Stimulated activated memory B cell treated with anti-CD40 and anti-IgM and Interleukin-4, amounts not matched to agents 10 μg/mL and 1 μg/mL and 100 μg/mL, for 72 hours (primary cell): ENCODE data around the gene CMC4.

ENCODE experiments used
- ATAC-seq: fragments of 150-1000 bp; cut with Tn5 transposase; 2 replicates; pipeline ENCODE4 v1.10.0; 2021
- H3K27ac Mint-ChIP-seq: one replicate; pipeline ENCODE4 v1.8.0; 2022; ENCODE audit warnings: mild to moderate bottlenecking, mixed read lengths
- H3K27me3 Mint-ChIP-seq: one replicate; pipeline ENCODE4 v1.8.0; 2022; ENCODE audit warnings: mixed read lengths
- H3K36me3 Mint-ChIP-seq: one replicate; pipeline ENCODE4 v1.8.0; 2022; ENCODE audit warnings: mixed read lengths
- H3K4me1 Mint-ChIP-seq: one replicate; pipeline ENCODE4 v1.8.0; 2022; ENCODE audit warnings: mixed read lengths
- H3K4me3 Mint-ChIP-seq: one replicate; pipeline ENCODE4 v1.8.0; 2022; ENCODE audit warnings: mild to moderate bottlenecking, moderate library complexity, mixed read lengths
- H3K9me3 Mint-ChIP-seq: one replicate; pipeline ENCODE4 v1.8.0; 2022; ENCODE audit warnings: mixed read lengths

Gene CMC4

GRCh38 chrX:155065035-155065734, 5.8 kb downstream of the CMC4 start:
- H3K27ac Mint-ChIP-seq: no peak overlapping the region
- no peak for ATAC-seq
- H3K9me3 Mint-ChIP-seq: no peaks in the 10 kb centered on the region
- no peaks in the 10 kb centered on the region for H3K36me3 Mint-ChIP-seq
- peaks cover 12% of the 10 kb centered on the region for H3K4me1 Mint-ChIP-seq
- no peak overlapping the region for H3K4me3 Mint-ChIP-seq
- no peaks in the 10 kb centered on the region for H3K27me3 Mint-ChIP-seq

DNA sequence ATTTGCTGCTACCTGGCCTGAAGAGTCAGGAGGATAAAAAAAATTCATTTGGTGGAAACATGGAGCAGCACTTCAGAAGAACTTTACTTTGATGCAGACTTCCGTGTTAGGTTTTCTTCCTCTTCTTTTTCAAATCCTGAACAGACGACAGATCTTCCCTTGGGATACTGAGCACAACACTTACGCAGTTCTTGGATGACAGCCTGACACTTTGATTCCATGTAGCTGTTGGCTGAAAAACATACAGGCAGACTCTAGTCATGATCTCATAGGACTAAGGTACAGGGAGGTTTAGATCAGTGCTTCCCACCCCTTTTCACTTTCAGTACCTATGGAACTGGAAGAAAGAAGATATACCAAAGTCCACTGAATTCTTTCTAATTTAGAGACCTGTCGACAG, 9.2 kb downstream of the CMC4 start:
- Mint-ChIP-seq H3K4me1 (no peaks in the 10 kb centered on the region), H3K27ac (no peak overlapping the region), H3K9me3 (no peaks in the 10 kb centered on the region), H3K36me3 (no peaks in the 10 kb centered on the region), H3K27me3 (no peaks in the 10 kb centered on the region), H3K4me3 (no peak overlapping the region)
- no peak for ATAC-seq

- ATAC-seq: no peak
- H3K27ac Mint-ChIP-seq: no peak overlapping the region
- H3K4me3 Mint-ChIP-seq: peak overlapping the region; percentile 51
- no peaks in the 10 kb centered on the region for H3K9me3 Mint-ChIP-seq
- H3K36me3 Mint-ChIP-seq: peaks cover 10% of the 10 kb centered on the region
- no peaks in the 10 kb centered on the region for H3K27me3 Mint-ChIP-seq
- H3K4me1 Mint-ChIP-seq: no peaks in the 10 kb centered on the region
Measured at GRCh38 chrX:155056877-155057792, 13.8 kb downstream of the CMC4 start.

- no peak overlapping the region for H3K4me3 Mint-ChIP-seq
- no peak for ATAC-seq
Measured at GRCh38 chrX:155056471-155056870, 14.5 kb downstream of the CMC4 start.

DNA sequence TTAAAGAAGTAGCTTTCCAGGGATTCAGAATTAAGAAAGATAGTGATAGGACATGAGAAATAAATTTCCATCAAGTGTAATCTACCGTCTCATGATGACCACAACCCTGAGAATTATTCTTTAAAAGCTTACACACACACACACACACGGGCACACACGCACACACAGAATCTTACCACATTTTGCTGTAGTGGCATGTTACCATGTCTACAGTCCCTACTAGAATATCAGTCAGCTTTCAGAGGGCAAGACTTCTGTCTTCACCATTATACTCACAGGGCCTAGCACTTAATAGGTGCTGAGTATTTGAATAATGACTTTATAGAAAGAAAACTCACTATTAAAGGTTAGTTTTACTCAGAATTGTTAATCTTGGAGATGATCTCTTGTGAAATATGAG, 15.4 kb downstream of the CMC4 start:
- Mint-ChIP-seq H3K4me1 (no peaks in the 10 kb centered on the region), H3K27ac (no peak overlapping the region), H3K4me3 (no peak overlapping the region), H3K36me3 (peaks cover 10% of the 10 kb centered on the region), H3K27me3 (no peaks in the 10 kb centered on the region), H3K9me3 (no peaks in the 10 kb centered on the region)
- no peak for ATAC-seq

More at GRCh38 chrX:155056471-155056870, 14.5 kb downstream of the CMC4 start:
- H3K27me3 Mint-ChIP-seq: no peaks in the 10 kb centered on the region
- H3K4me1 Mint-ChIP-seq: no peaks in the 10 kb centered on the region
- no peaks in the 10 kb centered on the region for H3K9me3 Mint-ChIP-seq
- H3K27ac Mint-ChIP-seq: no peak overlapping the region
- H3K36me3 Mint-ChIP-seq: peaks cover 10% of the 10 kb centered on the region

GRCh38 chrX:155054255-155054654, 16.7 kb downstream of the CMC4 start:
- H3K4me1 Mint-ChIP-seq: no peaks in the 10 kb centered on the region

DNA sequence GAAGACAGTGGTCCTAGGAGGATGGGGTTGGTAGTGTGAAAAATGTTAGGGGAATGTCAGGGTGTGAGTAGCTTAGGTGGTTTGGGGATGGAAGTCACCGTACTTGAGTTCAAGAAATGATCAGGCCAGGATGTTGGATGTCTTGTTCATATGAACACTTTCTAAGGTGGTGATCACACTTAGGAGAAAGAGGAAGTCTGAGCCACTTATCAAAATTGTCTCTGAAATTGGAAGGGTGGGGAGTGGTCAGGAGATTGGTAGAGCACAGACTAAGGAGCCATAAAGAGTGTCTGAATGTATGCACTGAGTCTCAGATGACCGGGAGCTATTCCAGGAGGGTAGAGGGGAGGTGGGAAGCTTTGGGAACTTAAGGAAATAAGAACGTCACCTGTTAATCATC, 17.3 kb downstream of the CMC4 start:
- no peak for ATAC-seq
- Mint-ChIP-seq H3K4me1 (no peaks in the 10 kb centered on the region), H3K27ac (peak overlapping the region; percentile 48)

More at GRCh38 chrX:155054255-155054654, 16.7 kb downstream of the CMC4 start:
- no peaks in the 10 kb centered on the region for H3K9me3 Mint-ChIP-seq
- peaks cover 10% of the 10 kb centered on the region for H3K36me3 Mint-ChIP-seq
- ATAC-seq: no peak
- no peaks in the 10 kb centered on the region for H3K27me3 Mint-ChIP-seq
- no peak overlapping the region for H3K27ac Mint-ChIP-seq
- H3K4me3 Mint-ChIP-seq: no peak overlapping the region

GRCh38 chrX:155052738-155053498, 18.0 kb downstream of the CMC4 start:
- H3K27ac Mint-ChIP-seq: peak overlapping the region; percentile 48
- no peak overlapping the region for H3K4me3 Mint-ChIP-seq

More for the DNA sequence above, 17.3 kb downstream of the CMC4 start:
- H3K36me3 Mint-ChIP-seq: peaks cover 10% of the 10 kb centered on the region
- no peak overlapping the region for H3K4me3 Mint-ChIP-seq
- H3K27me3 Mint-ChIP-seq: no peaks in the 10 kb centered on the region
- no peaks in the 10 kb centered on the region for H3K9me3 Mint-ChIP-seq

GRCh38 chrX:155048977-155049619, 21.8 kb downstream of the CMC4 start:
- no peak overlapping the region for H3K27ac Mint-ChIP-seq
- peaks cover 27% of the 10 kb centered on the region for H3K36me3 Mint-ChIP-seq
- ATAC-seq: no peak
- H3K9me3 Mint-ChIP-seq: no peaks in the 10 kb centered on the region
- H3K4me3 Mint-ChIP-seq: no peak overlapping the region
- peaks cover 4% of the 10 kb centered on the region for H3K4me1 Mint-ChIP-seq
- no peaks in the 10 kb centered on the region for H3K27me3 Mint-ChIP-seq

More at GRCh38 chrX:155052738-155053498, 18.0 kb downstream of the CMC4 start:
- no peaks in the 10 kb centered on the region for H3K9me3 Mint-ChIP-seq
- no peaks in the 10 kb centered on the region for H3K4me1 Mint-ChIP-seq
- H3K27me3 Mint-ChIP-seq: no peaks in the 10 kb centered on the region
- peaks cover 10% of the 10 kb centered on the region for H3K36me3 Mint-ChIP-seq
- no peak for ATAC-seq

DNA sequence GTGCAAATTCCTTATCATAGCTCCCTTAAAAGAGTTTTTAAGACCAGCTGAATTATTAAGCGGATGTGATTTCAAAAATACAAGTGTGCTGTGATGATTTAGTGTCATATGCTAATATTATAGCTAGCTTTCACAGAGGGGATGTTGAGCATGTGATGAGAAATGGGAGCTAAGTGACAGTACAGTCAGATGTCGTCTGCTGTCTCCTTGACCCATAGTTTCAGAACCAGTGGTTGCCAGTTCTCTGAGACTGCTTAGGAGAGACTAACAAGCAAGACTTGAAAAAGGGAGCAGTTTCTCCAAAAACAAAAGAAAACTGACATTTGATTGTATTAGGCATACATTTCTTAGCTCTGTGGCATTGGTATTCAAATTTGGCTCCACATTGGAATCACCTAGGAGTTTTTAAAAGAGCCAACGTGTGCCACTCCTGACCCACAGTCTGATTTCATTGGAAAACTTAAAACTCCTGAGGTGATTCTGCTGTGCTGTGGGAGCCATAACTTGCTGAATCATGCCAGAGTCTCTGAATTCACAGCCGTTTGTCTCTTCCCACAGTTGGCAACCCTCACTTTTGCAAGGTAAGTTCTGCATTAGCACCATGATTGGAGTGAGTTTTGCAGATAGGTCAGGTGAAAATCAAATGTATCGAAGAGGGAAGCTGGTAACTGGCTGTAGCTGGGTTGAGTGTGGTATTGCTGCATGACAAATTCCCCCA, 24.0 kb downstream of the CMC4 start:
- Mint-ChIP-seq H3K4me1 (peaks cover 6% of the 10 kb centered on the region), H3K27me3 (no peaks in the 10 kb centered on the region), H3K27ac (no peak overlapping the region), H3K9me3 (no peaks in the 10 kb centered on the region), H3K36me3 (peaks cover 19% of the 10 kb centered on the region), H3K4me3 (no peak overlapping the region)
- ATAC-seq: no peak

DNA sequence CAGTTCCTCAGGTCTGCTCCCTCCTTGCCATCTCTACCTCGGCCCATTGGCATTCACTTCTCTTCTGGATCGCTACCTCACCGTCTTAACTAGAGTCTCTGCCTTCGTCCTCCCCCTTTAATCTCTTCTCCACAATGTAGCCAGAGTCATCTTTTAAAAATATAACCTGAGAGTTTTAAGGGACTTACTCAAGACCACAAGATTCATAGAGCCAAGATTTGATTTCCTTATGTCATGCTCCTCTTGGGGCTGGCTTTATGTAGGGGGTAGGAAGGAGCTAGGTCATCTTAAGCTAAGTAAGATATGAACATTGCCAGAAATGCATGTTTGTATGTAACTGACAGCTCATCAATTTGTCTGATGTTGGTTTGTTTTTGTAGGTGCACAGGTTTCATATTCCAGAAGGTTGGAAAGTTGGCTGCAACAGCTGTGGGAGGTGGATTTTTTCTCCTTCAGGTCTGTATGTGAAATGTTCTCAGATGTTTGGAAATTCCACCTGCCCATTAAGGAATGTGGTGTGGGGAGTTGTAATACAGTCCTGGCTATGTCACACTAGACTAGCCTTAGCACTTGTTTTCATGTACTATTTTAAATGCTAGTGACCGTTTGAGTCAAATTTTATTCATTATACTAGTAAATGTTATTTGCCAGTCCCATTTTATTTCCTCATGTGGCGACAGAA, 24.7 kb downstream of the CMC4 start:
- no peaks in the 10 kb centered on the region for H3K9me3 Mint-ChIP-seq
- H3K27me3 Mint-ChIP-seq: no peaks in the 10 kb centered on the region
- H3K36me3 Mint-ChIP-seq: peaks cover 19% of the 10 kb centered on the region
- ATAC-seq: no peak
- H3K27ac Mint-ChIP-seq: no peak overlapping the region
- H3K4me3 Mint-ChIP-seq: no peak overlapping the region
- H3K4me1 Mint-ChIP-seq: peaks cover 6% of the 10 kb centered on the region

DNA sequence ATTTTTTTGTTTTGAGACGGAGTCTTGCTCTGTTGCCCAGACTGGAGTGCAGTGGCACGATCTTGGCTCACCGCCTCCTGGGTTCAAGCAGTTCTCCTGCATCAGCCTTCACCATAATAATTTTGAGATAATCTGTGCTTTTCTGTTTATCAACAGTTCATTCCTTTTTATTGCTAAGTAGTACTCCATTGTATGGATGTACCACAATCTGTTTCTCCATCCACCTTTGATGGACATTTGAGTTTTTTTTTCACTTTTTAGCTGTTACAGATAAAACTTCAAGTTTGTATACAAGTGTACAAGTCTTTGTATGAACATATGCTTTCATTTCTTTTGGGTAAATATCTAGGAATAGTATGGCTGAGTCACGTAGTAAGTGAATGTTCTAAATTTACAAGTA, 35.2 kb downstream of the CMC4 start:
- Mint-ChIP-seq H3K4me3 (no peak overlapping the region), H3K4me1 (peaks cover 14% of the 10 kb centered on the region), H3K9me3 (no peaks in the 10 kb centered on the region), H3K36me3 (peaks cover 34% of the 10 kb centered on the region), H3K27me3 (no peaks in the 10 kb centered on the region), H3K27ac (no peak overlapping the region)
- no peak for ATAC-seq

DNA sequence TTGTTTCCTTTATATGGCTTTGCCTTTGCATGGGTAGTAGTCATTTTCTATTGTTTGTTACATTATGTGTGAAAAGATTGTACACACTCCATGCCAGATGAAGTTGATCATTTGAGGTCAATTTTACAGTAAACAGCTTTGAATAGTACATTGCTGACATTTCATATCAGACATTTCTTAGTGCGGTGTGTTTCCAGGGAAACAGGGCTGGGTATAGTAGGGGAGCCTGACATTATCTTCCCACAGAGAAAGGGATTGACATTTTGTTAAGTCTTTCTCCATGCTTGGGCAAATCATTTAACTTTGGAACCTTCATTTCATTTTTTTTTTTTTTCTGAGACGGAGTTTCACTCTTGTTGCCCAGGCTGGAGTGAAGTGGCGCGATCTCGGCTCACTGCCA, 39.3 kb downstream of the CMC4 start:
- no peak for ATAC-seq
- Mint-ChIP-seq H3K4me1 (peaks cover 16% of the 10 kb centered on the region), H3K9me3 (no peaks in the 10 kb centered on the region), H3K27ac (peak overlapping the region; percentile 30), H3K27me3 (no peaks in the 10 kb centered on the region), H3K4me3 (no peak overlapping the region), H3K36me3 (peaks cover 16% of the 10 kb centered on the region)

DNA sequence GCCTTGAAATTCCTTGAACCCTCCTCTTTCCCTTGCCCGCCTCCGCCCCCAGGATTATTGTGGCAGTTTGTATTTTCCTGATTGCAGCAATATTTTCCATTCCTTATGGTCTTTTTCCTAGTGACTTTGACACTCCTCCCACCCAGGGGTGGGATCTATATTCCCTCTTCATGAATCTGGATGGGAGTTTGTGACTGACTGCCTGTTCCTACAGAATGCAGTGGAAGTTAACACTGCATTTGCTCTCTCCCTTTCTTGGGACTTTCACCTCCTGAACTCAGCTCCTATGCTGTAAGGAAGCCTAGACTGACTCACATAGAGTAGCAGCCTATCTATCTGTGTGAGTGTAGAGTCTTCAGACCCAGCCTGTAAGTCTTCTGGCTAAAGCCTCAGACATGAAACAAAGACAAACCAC, 42.1 kb downstream of the CMC4 start:
- H3K36me3 Mint-ChIP-seq: no peaks in the 10 kb centered on the region
- peak overlapping the region; percentile 90 for H3K27ac Mint-ChIP-seq
- H3K9me3 Mint-ChIP-seq: no peaks in the 10 kb centered on the region
- no peak for ATAC-seq
- peaks cover 16% of the 10 kb centered on the region for H3K4me1 Mint-ChIP-seq
- no peaks in the 10 kb centered on the region for H3K27me3 Mint-ChIP-seq
- no peak overlapping the region for H3K4me3 Mint-ChIP-seq
